ENCODE measurements around the gene TAF15.
A peak's percentile ranks its signal among the peaks of the same experiment; 100 is the strongest.

Gene TAF15

GRCh38 chr17:35847006-35847405 lies 37.7 kb downstream of the TAF15 start:
- no peak overlapping the region for H3K4me3 Mint-ChIP-seq
- peak overlapping the region; percentile 57 for H3K27ac Mint-ChIP-seq
- H3K36me3 Mint-ChIP-seq (ENCODE audit: low read depth), result peaks cover 63% of the 10 kb centered on the region
- no peak for TF ChIP-seq CTCF (IDR thresholded peaks at IDR 0.05)
- no peaks in the 10 kb centered on the region for H3K9me3 Mint-ChIP-seq
- no peak for DNase-seq
- H3K27me3 Mint-ChIP-seq (ENCODE audit: low read depth, poor library complexity), result peaks cover 3% of the 10 kb centered on the region
- H3K4me1 Mint-ChIP-seq, result peaks cover 11% of the 10 kb centered on the region

- no peaks in the 10 kb centered on the region for H3K9me3 Mint-ChIP-seq
- H3K4me3 Mint-ChIP-seq, result no peak overlapping the region
- no peak for DNase-seq
- H3K27ac Mint-ChIP-seq, result peak overlapping the region; percentile 57
- no peaks in the 10 kb centered on the region for H3K27me3 Mint-ChIP-seq (ENCODE audit: low read depth, poor library complexity)
- H3K36me3 Mint-ChIP-seq (ENCODE audit: low read depth), result peaks cover 58% of the 10 kb centered on the region
- TF ChIP-seq CTCF (IDR thresholded peaks at IDR 0.05), result no peak
- peaks cover 17% of the 10 kb centered on the region for H3K4me1 Mint-ChIP-seq
Measured at GRCh38 chr17:35847633-35848373, 38.5 kb downstream of the TAF15 start.

- peaks cover 51% of the 10 kb centered on the region for H3K36me3 Mint-ChIP-seq (ENCODE audit: low read depth)
Measured at GRCh38 chr17:35849469-35850348, 40.4 kb downstream of the TAF15 start.

GRCh38 chr17:35855965-35856364 lies 46.7 kb downstream of the TAF15 start:
- Mint-ChIP-seq H3K36me3 (ENCODE audit: low read depth) (peaks cover 23% of the 10 kb centered on the region), H3K9me3 (no peaks in the 10 kb centered on the region), H3K4me1 (peaks cover 70% of the 10 kb centered on the region), H3K4me3 (peak overlapping the region; percentile 20), H3K27me3 (ENCODE audit: low read depth, poor library complexity) (peaks cover 6% of the 10 kb centered on the region), H3K27ac (peak overlapping the region; percentile 59)
- DNase-seq, result no peak
- TF ChIP-seq CTCF (IDR thresholded peaks at IDR 0.05), result no peak

More at GRCh38 chr17:35849469-35850348, 40.4 kb downstream of the TAF15 start:
- peaks cover 35% of the 10 kb centered on the region for H3K4me1 Mint-ChIP-seq
- H3K9me3 Mint-ChIP-seq, result no peaks in the 10 kb centered on the region
- no peak overlapping the region for H3K27ac Mint-ChIP-seq
- DNase-seq, result peak; percentile 50
- no peak overlapping the region for H3K4me3 Mint-ChIP-seq
- peak; percentile 77 for TF ChIP-seq CTCF (IDR thresholded peaks at IDR 0.05)
- H3K27me3 Mint-ChIP-seq (ENCODE audit: low read depth, poor library complexity), result no peaks in the 10 kb centered on the region

GRCh38 chr17:35856603-35857002 lies 47.3 kb downstream of the TAF15 start:
- no peak for DNase-seq
- Mint-ChIP-seq H3K36me3 (ENCODE audit: low read depth) (peaks cover 16% of the 10 kb centered on the region), H3K4me1 (peaks cover 64% of the 10 kb centered on the region), H3K9me3 (no peaks in the 10 kb centered on the region), H3K4me3 (peak overlapping the region; percentile 6), H3K27ac (peak overlapping the region; percentile 62), H3K27me3 (ENCODE audit: low read depth, poor library complexity) (peaks cover 6% of the 10 kb centered on the region)
- no peak for TF ChIP-seq CTCF (IDR thresholded peaks at IDR 0.05)
